Measurements from ENCODE around the gene ENOX2.

Gene ENOX2

DNA sequence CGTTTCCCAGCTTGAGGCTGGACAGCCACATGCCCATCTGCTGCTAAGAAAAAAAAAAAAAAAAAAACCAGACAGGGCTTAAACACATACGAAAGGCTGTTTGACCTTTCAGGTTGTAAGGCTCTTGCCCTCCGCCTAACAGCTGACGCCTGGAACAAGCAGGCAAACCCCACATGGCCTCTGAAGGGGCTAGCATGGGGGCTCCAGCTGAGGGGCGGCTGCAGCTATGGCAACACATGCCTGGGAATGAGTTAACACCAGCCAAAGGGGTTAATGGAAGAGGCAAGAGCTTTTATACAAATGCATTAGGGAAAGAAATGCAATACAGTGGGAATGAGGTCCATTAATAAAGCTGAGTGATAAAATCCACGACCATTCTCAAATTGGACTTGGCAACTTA lies 183.6 kb downstream of the ENOX2 start:
- DNase-seq, result no peak
- Histone ChIP-seq H2BK15ac (ENCODE audit: low read depth, poor library complexity, severe bottlenecking) (no peak overlapping the region), H2BK5ac (ENCODE audit: low read depth, low read length, poor library complexity, severe bottlenecking) (no peak overlapping the region), H3K9me3 (ENCODE audit: control insufficient read depth, low read length) (no peaks in the 10 kb centered on the region), H3K36me3 (ENCODE audit: control insufficient read depth in 1 of 2, insufficient read depth in 2 of 2, low read depth in 1 of 2, low read length in 2 of 2) (no peaks in the 10 kb centered on the region), H3K27ac (ENCODE audit: low read length, poor library complexity, severe bottlenecking) (no peak overlapping the region), H2AFZ (ENCODE audit: low read depth, low read length) (no peak overlapping the region), H3K4me2 (ENCODE audit: low read length, poor library complexity, severe bottlenecking) (no peak overlapping the region), H4K8ac (ENCODE audit: low read length) (no peak overlapping the region), H3K4me3 (ENCODE audit: insufficient read depth in 1 of 2, low read depth in 1 of 2, low read length in 2 of 2) (no peak overlapping the region), H3K4me1 (ENCODE audit: control insufficient read depth, insufficient read depth, low read depth, low read length) (peaks cover 5% of the 10 kb centered on the region), H4K91ac (ENCODE audit: low read length) (no peak overlapping the region), H3K9ac (ENCODE audit: low read length) (no peak overlapping the region), H3K18ac (ENCODE audit: low read depth in 1 of 2, low read length in 2 of 2) (no peak overlapping the region), H3K14ac (ENCODE audit: low read length in 2 of 2) (no peak overlapping the region), H3K79me1 (replicated peaks; ENCODE audit: low read length, poor library complexity, severe bottlenecking) (peaks cover 2% of the 10 kb centered on the region), H2BK12ac (ENCODE audit: low read length in 2 of 2) (no peak overlapping the region), H2AK5ac (ENCODE audit: low read length, severe bottlenecking) (no peak overlapping the region), H3K23ac (ENCODE audit: low read length in 2 of 2) (no peak overlapping the region), H2BK120ac (ENCODE audit: low read depth, low read length) (no peak overlapping the region), H3K4ac (ENCODE audit: low read depth in 1 of 2, low read length in 2 of 2) (no peak overlapping the region), H3K27me3 (ENCODE audit: control insufficient read depth in 1 of 2, insufficient read depth in 1 of 2, low read length in 2 of 2) (no peaks in the 10 kb centered on the region)
- 67% methylated on average over 5 of the region's 6 CpGs for WGBS

DNA sequence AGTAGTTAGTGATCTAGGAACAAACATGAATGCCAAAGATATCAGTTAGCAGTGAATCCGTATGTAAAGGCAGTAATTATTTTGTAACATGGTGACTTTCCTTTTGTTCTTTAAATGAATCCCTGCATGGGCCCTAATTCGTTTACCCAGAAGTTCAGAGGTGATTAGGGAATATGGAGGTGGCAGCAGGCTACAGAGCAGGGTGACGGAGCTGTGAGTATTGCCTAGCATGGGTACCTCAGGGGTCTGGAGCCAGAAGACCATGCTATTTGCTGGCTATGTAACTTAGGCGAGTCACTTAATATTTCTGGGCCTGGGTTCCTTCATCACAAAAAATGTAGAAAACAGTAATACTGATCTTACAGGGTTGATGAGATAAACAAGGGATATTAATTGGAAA lies 184.9 kb downstream of the ENOX2 start:
- H3K9me3 ChIP-seq (ENCODE audit: control insufficient read depth, low read length), result no peaks in the 10 kb centered on the region
- no peak overlapping the region for H2BK120ac ChIP-seq (ENCODE audit: low read depth, low read length)
- no peak overlapping the region for H3K4ac ChIP-seq (ENCODE audit: low read depth in 1 of 2, low read length in 2 of 2)
- no peak overlapping the region for H4K91ac ChIP-seq (ENCODE audit: low read length)
- H2AFZ ChIP-seq (ENCODE audit: low read depth, low read length), result no peak overlapping the region
- H2BK15ac ChIP-seq (ENCODE audit: low read depth, poor library complexity, severe bottlenecking), result no peak overlapping the region
- no peak overlapping the region for H3K18ac ChIP-seq (ENCODE audit: low read depth in 1 of 2, low read length in 2 of 2)
- H2BK12ac ChIP-seq (ENCODE audit: low read length in 2 of 2), result no peak overlapping the region
- H4K8ac ChIP-seq (ENCODE audit: low read length), result no peak overlapping the region
- H2BK5ac ChIP-seq (ENCODE audit: low read depth, low read length, poor library complexity, severe bottlenecking), result no peak overlapping the region
- H3K27me3 ChIP-seq (ENCODE audit: control insufficient read depth in 1 of 2, insufficient read depth in 1 of 2, low read length in 2 of 2), result no peaks in the 10 kb centered on the region
- no peak overlapping the region for H3K9ac ChIP-seq (ENCODE audit: low read length)
- no peak overlapping the region for H2AK5ac ChIP-seq (ENCODE audit: low read length, severe bottlenecking)
- peaks cover 2% of the 10 kb centered on the region for H3K79me1 ChIP-seq (replicated peaks; ENCODE audit: low read length, poor library complexity, severe bottlenecking)
- no peak overlapping the region for H3K23ac ChIP-seq (ENCODE audit: low read length in 2 of 2)
- no peak overlapping the region for H3K14ac ChIP-seq (ENCODE audit: low read length in 2 of 2)
- H3K36me3 ChIP-seq (ENCODE audit: control insufficient read depth in 1 of 2, insufficient read depth in 2 of 2, low read depth in 1 of 2, low read length in 2 of 2), result no peaks in the 10 kb centered on the region
- H3K27ac ChIP-seq (ENCODE audit: low read length, poor library complexity, severe bottlenecking), result no peak overlapping the region
- no peak overlapping the region for H3K4me3 ChIP-seq (ENCODE audit: insufficient read depth in 1 of 2, low read depth in 1 of 2, low read length in 2 of 2)
- H3K4me2 ChIP-seq (ENCODE audit: low read length, poor library complexity, severe bottlenecking), result no peak overlapping the region
- DNase-seq, result no peak
- H3K4me1 ChIP-seq (ENCODE audit: control insufficient read depth, insufficient read depth, low read depth, low read length), result peaks cover 5% of the 10 kb centered on the region
- WGBS, result 78% methylated on average over 4 of the region's 4 CpGs

DNA sequence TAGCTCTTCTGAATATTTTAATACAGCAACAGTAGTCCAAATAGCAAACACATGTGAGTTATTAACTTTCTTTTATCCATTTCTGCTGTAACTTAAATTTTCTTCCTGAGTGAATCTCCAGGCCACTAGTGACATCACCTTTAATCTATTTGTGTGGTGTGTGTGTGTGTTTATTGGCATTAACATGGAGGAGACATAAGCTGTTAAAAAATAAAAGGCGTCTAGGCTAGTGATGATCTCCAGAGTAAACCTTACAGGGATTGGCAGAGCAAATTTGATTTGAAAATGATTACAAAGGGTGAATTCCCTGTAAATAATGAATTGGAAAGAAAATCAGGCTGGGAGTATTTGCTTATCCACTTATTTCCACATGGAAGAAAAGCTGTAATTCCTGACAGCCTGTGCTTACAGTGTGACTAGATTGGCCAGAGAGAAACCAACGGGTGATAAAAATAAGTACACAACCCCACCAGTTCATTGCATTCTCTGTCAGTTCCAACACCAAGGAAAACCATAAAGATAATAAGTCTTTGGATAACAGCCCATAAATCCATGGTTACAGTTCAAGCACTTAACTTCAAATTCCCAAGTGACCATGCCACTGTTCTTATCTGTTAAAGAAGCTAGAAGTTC lies 186.1 kb downstream of the ENOX2 start:
- Histone ChIP-seq H3K18ac (ENCODE audit: low read depth in 1 of 2, low read length in 2 of 2) (no peak overlapping the region), H3K23ac (ENCODE audit: low read length in 2 of 2) (no peak overlapping the region), H2BK12ac (ENCODE audit: low read length in 2 of 2) (no peak overlapping the region), H3K27me3 (ENCODE audit: control insufficient read depth in 1 of 2, insufficient read depth in 1 of 2, low read length in 2 of 2) (no peaks in the 10 kb centered on the region), H4K8ac (ENCODE audit: low read length) (no peak overlapping the region), H3K4ac (ENCODE audit: low read depth in 1 of 2, low read length in 2 of 2) (no peak overlapping the region), H3K27ac (ENCODE audit: low read length, poor library complexity, severe bottlenecking) (no peak overlapping the region), H2BK15ac (ENCODE audit: low read depth, poor library complexity, severe bottlenecking) (no peak overlapping the region), H3K14ac (ENCODE audit: low read length in 2 of 2) (no peak overlapping the region), H3K9me3 (ENCODE audit: control insufficient read depth, low read length) (no peaks in the 10 kb centered on the region), H3K36me3 (ENCODE audit: control insufficient read depth in 1 of 2, insufficient read depth in 2 of 2, low read depth in 1 of 2, low read length in 2 of 2) (no peaks in the 10 kb centered on the region), H3K9ac (ENCODE audit: low read length) (no peak overlapping the region), H3K79me1 (replicated peaks; ENCODE audit: low read length, poor library complexity, severe bottlenecking) (peaks cover 2% of the 10 kb centered on the region), H4K91ac (ENCODE audit: low read length) (no peak overlapping the region), H3K4me2 (ENCODE audit: low read length, poor library complexity, severe bottlenecking) (no peak overlapping the region), H3K4me3 (ENCODE audit: insufficient read depth in 1 of 2, low read depth in 1 of 2, low read length in 2 of 2) (no peak overlapping the region), H2AK5ac (ENCODE audit: low read length, severe bottlenecking) (no peak overlapping the region), H2BK5ac (ENCODE audit: low read depth, low read length, poor library complexity, severe bottlenecking) (no peak overlapping the region), H3K4me1 (ENCODE audit: control insufficient read depth, insufficient read depth, low read depth, low read length) (peaks cover 5% of the 10 kb centered on the region), H2BK120ac (ENCODE audit: low read depth, low read length) (no peak overlapping the region), H2AFZ (ENCODE audit: low read depth, low read length) (no peak overlapping the region)
- 51% methylated on average over 2 of the region's 2 CpGs for WGBS
- DNase-seq, result no peak

DNA sequence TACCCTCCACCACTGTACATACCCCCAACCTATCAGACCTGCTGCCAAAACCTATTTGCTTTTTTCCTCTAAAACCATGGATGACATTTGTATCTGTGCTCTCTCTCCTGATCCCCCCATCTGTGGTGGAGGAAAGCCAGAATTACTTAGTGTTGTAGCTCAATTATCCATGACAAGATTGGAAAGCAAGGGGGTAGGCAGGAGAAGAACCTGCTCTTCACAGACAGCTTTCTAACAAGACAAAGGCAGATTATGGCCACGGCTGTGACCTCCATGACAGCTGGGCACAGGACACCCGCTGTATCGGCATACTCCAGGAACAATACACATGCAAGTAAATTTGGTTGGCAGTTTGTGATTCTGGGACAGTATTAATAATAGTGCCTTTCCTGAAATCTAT lies 186.7 kb downstream of the ENOX2 start:
- Histone ChIP-seq H3K9ac (ENCODE audit: low read length) (no peak overlapping the region), H3K36me3 (ENCODE audit: control insufficient read depth in 1 of 2, insufficient read depth in 2 of 2, low read depth in 1 of 2, low read length in 2 of 2) (no peaks in the 10 kb centered on the region), H3K4me2 (ENCODE audit: low read length, poor library complexity, severe bottlenecking) (no peak overlapping the region), H3K27me3 (ENCODE audit: control insufficient read depth in 1 of 2, insufficient read depth in 1 of 2, low read length in 2 of 2) (no peaks in the 10 kb centered on the region), H3K4ac (ENCODE audit: low read depth in 1 of 2, low read length in 2 of 2) (no peak overlapping the region), H3K79me1 (replicated peaks; ENCODE audit: low read length, poor library complexity, severe bottlenecking) (peaks cover 2% of the 10 kb centered on the region), H3K4me3 (ENCODE audit: insufficient read depth in 1 of 2, low read depth in 1 of 2, low read length in 2 of 2) (no peak overlapping the region), H2BK15ac (ENCODE audit: low read depth, poor library complexity, severe bottlenecking) (no peak overlapping the region), H3K9me3 (ENCODE audit: control insufficient read depth, low read length) (no peaks in the 10 kb centered on the region), H3K23ac (ENCODE audit: low read length in 2 of 2) (no peak overlapping the region), H3K18ac (ENCODE audit: low read depth in 1 of 2, low read length in 2 of 2) (no peak overlapping the region), H2BK5ac (ENCODE audit: low read depth, low read length, poor library complexity, severe bottlenecking) (no peak overlapping the region), H2AK5ac (ENCODE audit: low read length, severe bottlenecking) (no peak overlapping the region), H4K91ac (ENCODE audit: low read length) (no peak overlapping the region), H3K14ac (ENCODE audit: low read length in 2 of 2) (no peak overlapping the region), H4K8ac (ENCODE audit: low read length) (no peak overlapping the region), H2BK120ac (ENCODE audit: low read depth, low read length) (no peak overlapping the region), H2BK12ac (ENCODE audit: low read length in 2 of 2) (no peak overlapping the region), H2AFZ (ENCODE audit: low read depth, low read length) (no peak overlapping the region), H3K27ac (ENCODE audit: low read length, poor library complexity, severe bottlenecking) (no peak overlapping the region), H3K4me1 (ENCODE audit: control insufficient read depth, insufficient read depth, low read depth, low read length) (peaks cover 4% of the 10 kb centered on the region)
- 86% methylated on average over 1 of the region's 3 CpGs for WGBS
- no peak for DNase-seq

All from mesenchymal stem cell (in vitro differentiated cells and primary cell).